G401 (cell line): Measurements from ENCODE around the gene ZNRF3. TPM values are rescaled to one million over a fixed set of nuclear protein-coding genes. Genes with fewer than 3 reads are reported as not detected.
"Not testable (repeated sequence)": the region's sequence is repeated elsewhere in the genome, so short reads cannot be mapped to it uniquely, and the experiment has no call there.

Source experiments
- DNase-seq: peaks from one replicate; pipeline ENCODE4 v3.0.0-alpha.2; 2015; ENCODE audit warnings: low spot score
- in situ Hi-C: cut with HindIII; loops from 2 replicates; pipeline ENCODE4 v1.10.0; 2016; ENCODE audit warnings: low sequenced_read_pairs, mixed read lengths
- total RNA-seq: library from RNA; depleted of rRNA; stranded (reverse); fragments of >200 nt; shearing (Covaris generic); gene quantifications from 2 replicates; pipeline ENCODE4 v1.2.3, GENCODE V29; 2014; rRNA removed

Gene ZNRF3
- total RNA-seq = 11.9 and 13.8 TPM in 2 replicates

DNA sequence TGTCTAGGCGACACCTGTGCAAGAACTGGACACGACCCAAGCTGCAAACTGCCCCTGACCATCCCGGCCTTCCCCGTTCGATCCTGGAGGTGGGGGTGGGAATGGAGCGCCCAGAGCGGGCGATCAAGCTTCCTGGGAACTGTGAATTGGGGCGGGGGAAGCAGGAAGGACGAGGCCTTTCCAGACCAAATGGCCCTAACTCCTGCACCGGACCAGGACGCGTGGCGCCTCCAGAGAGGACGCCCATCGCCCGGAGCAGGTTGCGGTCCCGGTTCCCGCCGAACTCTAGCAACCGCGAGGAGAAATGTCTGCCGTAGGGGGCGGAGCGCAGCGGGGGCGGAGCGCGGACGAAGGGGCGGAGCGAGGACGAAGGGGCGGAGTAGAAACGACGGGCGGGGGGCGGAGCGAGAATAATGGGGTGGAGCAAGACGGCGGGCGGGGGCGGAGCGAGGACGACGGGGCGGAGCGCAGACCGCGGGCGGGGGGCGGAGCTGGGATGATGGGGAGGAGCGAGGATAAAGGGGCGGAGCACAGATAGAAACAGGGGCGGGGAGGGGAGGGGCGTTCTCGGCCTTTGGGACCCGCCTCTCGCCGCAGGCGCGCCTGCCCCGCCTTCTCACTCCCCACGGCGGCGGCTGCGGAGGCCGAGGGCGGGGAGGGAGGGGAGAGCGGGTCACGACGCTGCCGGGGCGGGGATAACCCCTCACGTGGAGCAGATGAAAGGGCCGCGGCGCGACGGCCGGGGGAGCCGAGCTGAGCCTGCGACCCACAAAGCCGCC lies at the start of gene ZNRF3:
Gene ZNRF3 (plus strand): TSS at position 695 of the 779 bp plus-strand sequence. CDS start 195 bp downstream, outside the sequence.
- in situ Hi-C loops = no loop called here

DNA sequence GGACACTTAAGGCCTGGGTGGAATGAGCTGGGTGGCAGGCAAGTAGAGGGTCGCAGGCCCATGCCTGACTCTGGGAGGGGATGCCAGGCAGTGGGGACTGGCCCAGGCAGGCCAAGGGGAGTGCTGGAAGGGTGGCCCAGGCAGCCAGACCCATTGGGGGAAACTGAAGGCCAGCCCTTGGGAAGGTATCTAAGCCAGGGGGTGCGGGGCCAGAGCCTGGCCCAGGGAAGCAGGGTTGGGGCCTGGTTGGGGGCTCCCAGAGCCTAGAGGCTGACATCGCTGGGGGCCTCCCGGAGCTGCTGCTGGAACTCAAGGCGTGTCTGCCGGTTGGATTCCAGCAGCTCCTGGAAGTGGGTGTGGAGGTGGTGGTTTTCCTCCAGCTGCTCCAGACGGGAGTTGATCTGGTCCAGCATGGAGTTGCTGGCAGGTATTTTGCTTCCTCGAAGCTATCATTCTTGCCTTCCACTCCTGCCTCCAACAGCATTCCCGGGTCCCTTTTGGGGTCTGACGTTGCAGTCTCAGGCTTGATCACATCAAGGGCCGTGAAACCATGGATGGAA lies 47.7 kb upstream of the ZNRF3 start:
- in situ Hi-C loops = no loop called here
- no peak for DNase-seq

More for the DNA sequence above, at the start of gene ZNRF3:
- peak; percentile 98 for DNase-seq

DNA sequence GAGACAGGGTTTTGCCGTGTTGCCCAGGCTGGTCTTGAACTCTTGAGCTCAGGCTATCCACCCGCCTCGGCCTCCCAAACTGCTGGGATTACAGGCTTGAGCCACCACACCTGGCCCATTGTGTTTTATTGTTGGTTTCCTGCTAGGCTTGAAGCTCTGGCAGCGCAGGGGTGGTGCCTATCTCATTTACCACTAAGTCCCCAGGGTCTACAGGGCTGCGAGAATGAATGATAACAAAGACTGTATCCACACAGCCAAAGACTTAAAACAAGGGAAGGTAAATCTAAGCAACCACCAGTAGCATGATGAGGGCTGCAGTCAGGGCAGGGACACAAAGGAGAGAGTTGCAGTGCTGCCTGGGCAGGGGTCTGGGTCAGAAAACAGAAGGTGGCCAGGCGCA lies 45.7 kb upstream of the ZNRF3 start:
- in situ Hi-C loops = no loop called here
- DNase-seq = no peak

- in situ Hi-C loops = no loop called here
- no peak for DNase-seq
These were observed 44.4 kb upstream of the ZNRF3 start for GRCh38 chr22:28838971-28839370.

- in situ Hi-C loops = no loop called here
These were observed 42.3 kb upstream of the ZNRF3 start for GRCh38 chr22:28841111-28841510.

GRCh38 chr22:28843633-28844032 lies 39.7 kb upstream of the ZNRF3 start:
- DNase-seq = no peak
- in situ Hi-C loops = no loop called here

More at GRCh38 chr22:28841111-28841510, 42.3 kb upstream of the ZNRF3 start:
- no peak for DNase-seq

- DNase-seq, in situ Hi-C loops: not testable (repeated sequence)
These were observed 39.1 kb upstream of the ZNRF3 start for GRCh38 chr22:28844277-28844676.

DNA sequence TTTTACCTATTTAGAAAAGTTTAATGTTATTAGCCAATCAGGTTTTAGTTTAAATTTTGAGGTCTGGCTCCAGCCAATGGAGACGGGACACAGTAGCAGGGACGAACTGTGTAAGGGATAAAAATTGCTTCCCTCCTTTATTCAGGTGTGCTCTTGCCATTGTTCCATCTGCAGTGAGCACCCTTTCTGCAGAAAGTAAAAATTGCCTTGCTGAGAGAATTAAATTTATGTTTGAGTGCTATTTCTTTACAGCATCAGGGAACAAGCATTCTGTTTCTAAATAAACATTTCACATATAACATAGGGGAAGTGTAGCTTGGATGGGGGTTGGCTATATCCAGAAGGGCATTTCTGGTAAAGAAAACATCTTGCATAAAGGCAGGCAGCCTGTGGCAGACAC lies 36.4 kb upstream of the ZNRF3 start:
- DNase-seq = no peak
- in situ Hi-C loops = no loop called here

GRCh38 chr22:28855355-28856094 lies 27.8 kb upstream of the ZNRF3 start:
- DNase-seq = peak; percentile 84
- in situ Hi-C loops = no loop called here

- in situ Hi-C loops = no loop called here
- DNase-seq = no peak
These were observed 27.3 kb upstream of the ZNRF3 start for GRCh38 chr22:28856095-28856455.

- in situ Hi-C loops = no loop called here
- DNase-seq = peak; percentile 30
These were observed 26.1 kb upstream of the ZNRF3 start for GRCh38 chr22:28857288-28857687.

DNA sequence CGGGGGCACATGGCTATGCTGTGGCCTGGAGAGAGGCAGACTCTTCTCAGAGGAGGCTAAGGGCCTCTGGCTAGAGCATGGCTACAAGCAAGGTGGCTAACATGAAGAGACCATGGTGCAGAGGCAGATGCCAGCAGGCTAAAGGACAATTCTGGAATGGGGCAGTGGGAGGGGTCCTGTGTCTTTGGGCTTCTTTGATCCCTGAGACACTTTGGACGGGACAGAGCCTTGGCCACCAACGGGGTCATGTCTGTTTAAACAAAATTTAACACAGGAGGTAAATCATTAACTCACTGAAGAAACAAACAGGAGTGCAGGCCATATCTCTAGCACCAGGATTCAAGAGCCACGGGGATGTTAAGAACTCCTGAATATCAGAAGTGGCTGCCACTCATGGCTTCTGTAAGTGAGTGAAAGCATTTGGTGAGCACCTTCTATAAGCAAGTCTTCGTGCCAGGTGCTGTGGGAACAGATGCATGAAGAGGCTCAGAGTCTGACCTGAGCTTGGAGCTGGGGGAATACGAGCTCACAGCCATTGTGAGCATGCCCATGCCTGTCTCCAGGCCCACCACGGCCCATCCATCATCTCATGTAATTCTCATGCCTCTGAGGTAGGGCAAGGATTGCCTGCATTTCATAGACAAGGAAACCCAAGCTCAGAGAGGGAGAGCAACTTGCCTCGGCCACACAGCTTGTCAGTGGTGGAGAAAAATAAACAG lies 18.3 kb upstream of the ZNRF3 start:
- DNase-seq = no peak
- in situ Hi-C loops = no loop called here

GRCh38 chr22:28867191-28867590 lies 16.2 kb upstream of the ZNRF3 start:
- DNase-seq = no peak
- in situ Hi-C loops = no loop called here

DNA sequence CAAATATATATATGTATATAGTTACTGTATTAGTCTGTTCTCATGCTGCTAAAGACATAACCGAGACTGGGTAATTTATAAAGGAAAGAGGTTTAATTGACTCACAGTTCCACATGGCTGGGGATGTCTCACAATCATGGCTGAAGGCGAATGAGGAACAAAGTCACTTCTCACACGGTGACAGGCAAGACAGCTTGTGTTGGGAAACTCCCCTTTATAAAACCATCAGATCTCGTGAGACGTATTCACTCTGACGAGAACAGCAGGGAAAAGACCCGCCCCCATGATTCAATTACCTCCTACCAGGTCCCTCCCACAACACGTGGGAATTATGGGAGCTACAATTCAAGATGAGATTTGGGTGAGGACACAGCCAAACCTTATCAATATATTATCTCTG lies 15.0 kb upstream of the ZNRF3 start:
- in situ Hi-C loops, DNase-seq: not testable (repeated sequence)

- in situ Hi-C loops = no loop called here
- DNase-seq = no peak
These were observed 13.6 kb upstream of the ZNRF3 start for GRCh38 chr22:28869736-28870135.

GRCh38 chr22:28873183-28873963 lies 10.0 kb upstream of the ZNRF3 start:
- no peak for DNase-seq
- in situ Hi-C loops = no loop called here

DNA sequence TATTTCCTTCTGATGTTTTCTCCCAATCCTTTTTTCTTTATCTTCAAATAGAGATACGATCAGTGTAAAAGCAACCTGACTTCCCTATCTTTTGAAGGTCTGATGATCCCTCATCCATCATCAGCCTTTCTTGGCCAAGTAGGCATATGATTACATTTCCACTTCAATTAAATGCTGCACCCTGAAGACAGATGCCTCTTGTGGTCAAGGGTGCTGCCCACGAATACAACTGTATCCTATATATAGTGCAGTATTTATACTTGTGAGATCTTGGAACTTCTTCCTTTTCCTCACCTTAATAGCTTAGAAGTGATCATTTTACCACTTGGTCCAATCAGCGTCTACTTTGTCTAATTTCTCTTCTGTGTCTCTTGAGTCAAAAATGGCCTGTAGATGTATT lies 9.3 kb upstream of the ZNRF3 start:
- in situ Hi-C loops = no loop called here
- no peak for DNase-seq

DNA sequence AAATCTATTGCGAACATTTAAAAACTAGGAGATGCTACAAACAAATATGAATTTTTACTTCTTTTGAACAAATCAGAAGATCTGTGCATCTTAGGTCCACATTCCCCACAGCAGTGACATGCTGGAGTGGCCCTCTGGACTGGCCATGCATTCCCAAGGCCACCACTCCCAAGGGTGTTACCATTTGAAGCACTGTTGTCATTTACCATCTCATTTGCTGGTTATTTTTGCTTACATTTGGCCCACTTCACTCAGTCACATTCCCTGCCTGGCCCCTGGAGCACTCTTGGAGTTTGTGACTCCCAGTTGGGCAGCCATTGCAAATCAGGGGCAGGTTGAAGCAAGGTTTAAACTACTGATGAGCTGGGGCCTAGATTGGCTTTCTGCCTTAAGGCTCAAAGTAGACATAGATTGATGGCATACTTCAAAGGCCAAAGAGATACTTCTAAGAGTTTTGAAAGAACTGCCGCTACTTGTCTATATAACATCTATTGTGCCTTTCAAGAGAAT lies 8.5 kb upstream of the ZNRF3 start:
- in situ Hi-C loops = no loop called here
- DNase-seq = no peak

DNA sequence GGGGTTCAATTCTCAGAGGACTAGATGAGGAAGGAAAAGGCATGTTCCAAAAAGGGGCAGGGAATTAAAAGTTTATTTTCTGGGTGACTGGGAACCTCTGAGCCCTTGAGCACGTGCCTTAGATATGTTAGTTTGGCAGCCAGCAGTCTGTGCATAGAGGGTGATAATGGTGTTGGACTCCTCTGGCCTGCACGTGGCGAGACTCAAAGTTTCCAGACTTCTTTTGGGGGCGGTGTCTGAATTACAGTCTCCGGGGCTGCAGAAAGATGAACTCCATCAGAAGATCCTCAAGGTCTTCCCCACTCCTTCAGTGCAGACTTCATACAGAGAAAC lies 861 bp upstream of the ZNRF3 start:
- in situ Hi-C loops = no loop called here
- no peak for DNase-seq
